ENCODE results near the gene IFIT2.
"Not testable (repeated sequence)": the region's sequence is repeated elsewhere in the genome, so short reads cannot be mapped to it uniquely, and the experiment has no call there.

The IFIT2 gene

GRCh38 chr10:89341649-89342048, 39.8 kb downstream of the IFIT2 start:
- DNase-seq (ENCODE audit: low read depth in 2 of 2): no peak

- no peak for DNase-seq (ENCODE audit: low read depth in 2 of 2)
Measured at GRCh38 chr10:89342206-89342958, 40.5 kb downstream of the IFIT2 start.

- no peak for DNase-seq (ENCODE audit: low read depth in 2 of 2)
Measured at GRCh38 chr10:89343089-89343767, 41.4 kb downstream of the IFIT2 start.

- no peak for DNase-seq (ENCODE audit: low read depth in 2 of 2)
Measured at GRCh38 chr10:89344156-89344555, 42.3 kb downstream of the IFIT2 start.

GRCh38 chr10:89345367-89346000, 43.6 kb downstream of the IFIT2 start:
- no peak for DNase-seq (ENCODE audit: low read depth in 2 of 2)

GRCh38 chr10:89346405-89347254, 44.8 kb downstream of the IFIT2 start:
- no peak for DNase-seq (ENCODE audit: low read depth in 2 of 2)

GRCh38 chr10:89347701-89348457, 46.0 kb downstream of the IFIT2 start:
- DNase-seq (ENCODE audit: low read depth in 2 of 2): no peak

- no peak for DNase-seq (ENCODE audit: low read depth in 2 of 2)
Measured at GRCh38 chr10:89348481-89348880, 46.6 kb downstream of the IFIT2 start.

GRCh38 chr10:89348975-89349374, 47.1 kb downstream of the IFIT2 start:
- DNase-seq (ENCODE audit: low read depth in 2 of 2): no peak

GRCh38 chr10:89350631-89351315, 48.9 kb downstream of the IFIT2 start:
- DNase-seq (ENCODE audit: low read depth in 2 of 2): not testable (repeated sequence)

- DNase-seq (ENCODE audit: low read depth in 2 of 2): no peak
Measured at GRCh38 chr10:89351412-89351779, 49.5 kb downstream of the IFIT2 start.

- DNase-seq (ENCODE audit: low read depth in 2 of 2): no peak
Measured at GRCh38 chr10:89351780-89352597, 50.1 kb downstream of the IFIT2 start.

GRCh38 chr10:89352802-89353201, 51.0 kb downstream of the IFIT2 start:
- no peak for DNase-seq (ENCODE audit: low read depth in 2 of 2)

- no peak for DNase-seq (ENCODE audit: low read depth in 2 of 2)
Measured at GRCh38 chr10:89355394-89355931, 53.6 kb downstream of the IFIT2 start.

- no peak for DNase-seq (ENCODE audit: low read depth in 2 of 2)
Measured at GRCh38 chr10:89357096-89357495, 55.2 kb downstream of the IFIT2 start.

- no peak for DNase-seq (ENCODE audit: low read depth in 2 of 2)
Measured at GRCh38 chr10:89357975-89358374, 56.1 kb downstream of the IFIT2 start.
